K562 (cell line): Measurements from ENCODE around the gene TCL1B. TPM values are rescaled to one million over a fixed set of nuclear protein-coding genes. Genes with fewer than 3 reads are reported as not detected.

ENCODE experiments used
- ATAC-seq: fragments of 200-7000 bp; cut with Tn5 transposase; 3 replicates; pipeline ENCODE4 v1.9.1; 2020; ENCODE audit warnings: moderate library complexity
- BruUV-seq: library from RNA; stranded (reverse); fragments of 400-500 nt; replicated peaks from 2 replicates; lab custom pipeline; 2021; lab: Mats Ljungman, UMichigan
- CTCF ChIA-PET: fragments of 300-600 bp; formaldehyde crosslinking; extraction: SDS; loops from one replicate; lab custom pipeline; 2021; ENCODE audit warnings: low intra/inter-chr PET ratio; lab: Yijun Ruan, JAX
- POLR2A ChIA-PET: fragments of 300-600, 350-650 bp; sonication (Branson Sonifier 250); formaldehyde crosslinking; extraction: SDS; loops from one replicate; lab custom pipeline; 2021; ENCODE audit warnings: antibody characterized with exemption, inconsistent platforms; lab: Yijun Ruan, JAX
- DNase-seq, 4 experiments: peaks; one replicate each; pipeline versions ENCODE4 v3.0.0 to v3.0.0-alpha.2; 2011 to 2018; ENCODE audit warnings: low spot score in 3 of 4, mixed read lengths in 3 of 4; ENCODE audit errors: extremely low read depth in 1 of 4
- FAIRE-seq: peaks from 2 replicates; lab custom pipeline; 2011; peaks lifted over from hg19 to GRCh38; lab: Jason Lieb, UNC
- H2AFZ ChIP-seq: 2 replicates; pipeline ENCODE4 v1.6.0; 2011; ENCODE audit warnings: low read depth, low read length, control low read depth, inconsistent platforms
- H3K27ac ChIP-seq: fragments of 200-600 bp; 3 replicates; pipeline ENCODE4 v1.8.0; 2011; ENCODE audit warnings: low read depth, mild to moderate bottlenecking, control low read depth, inconsistent platforms, low read length, moderate library complexity, mixed read lengths; ENCODE audit errors: extremely low read depth
- H3K27me3 ChIP-seq, 2 experiments: fragments of 300-600 bp in 1 of 2; 2 replicates in 1 of 2; 3 replicates in 1 of 2; pipeline versions ENCODE4 v1.6.0 to v1.8.0; 2011; ENCODE audit warnings: inconsistent platforms in 2 of 2, low read length in 2 of 2, mild to moderate bottlenecking in 1 of 2, mixed read lengths in 1 of 2, moderate library complexity in 1 of 2; ENCODE audit not compliant: control insufficient read depth in 2 of 2, insufficient read depth in 2 of 2
- H3K36me3 ChIP-seq: fragments of 300-600 bp; 3 replicates; pipeline ENCODE4 v1.8.0; 2011; ENCODE audit warnings: mild to moderate bottlenecking, low read length, inconsistent platforms; ENCODE audit not compliant: control insufficient read depth, insufficient read depth
- H3K4me1 ChIP-seq, 2 experiments: fragments of 200-600 bp in 1 of 2; replicated peaks in 1 of 2; 2 replicates in 1 of 2; 3 replicates in 1 of 2; pipeline versions ENCODE4 v1.5.1 to v1.8.0; 2011; ENCODE audit warnings: inconsistent platforms in 2 of 2, low read length in 2 of 2, mild to moderate bottlenecking in 1 of 2, mixed read lengths in 1 of 2, moderate library complexity in 1 of 2; ENCODE audit not compliant: control insufficient read depth in 2 of 2, insufficient read depth in 2 of 2
- H3K4me2 ChIP-seq: 2 replicates; pipeline ENCODE4 v1.6.1; 2011; ENCODE audit warnings: low read length, control low read depth, inconsistent platforms, mixed read lengths; ENCODE audit not compliant: insufficient read depth
- H3K4me3 ChIP-seq: fragments of 200-600 bp; sonication (generic), shearing (Covaris generic); 2 replicates; pipeline ENCODE4 v1.5.1; 2016; ENCODE audit warnings: control low read depth, inconsistent platforms
- H3K79me2 ChIP-seq: fragments of 200-600 bp; 3 replicates; pipeline ENCODE4 v1.8.0; 2011; ENCODE audit warnings: low read length, inconsistent platforms; ENCODE audit not compliant: control insufficient read depth, insufficient read depth
- H3K9ac ChIP-seq, 2 experiments: 2 replicates each; pipeline versions ENCODE4 v1.6.0 to v1.6.1; 2011; ENCODE audit warnings: low read depth in 2 of 2, low read length in 2 of 2, control low read depth in 1 of 2, inconsistent platforms in 1 of 2, mild to moderate bottlenecking in 1 of 2, mixed read lengths in 1 of 2; ENCODE audit not compliant: insufficient read depth in 1 of 2
- H3K9me1 ChIP-seq: one replicate; pipeline ENCODE4 v1.6.0; 2011; ENCODE audit warnings: inconsistent platforms, mild to moderate bottlenecking, low read length, moderate library complexity; ENCODE audit not compliant: control insufficient read depth, insufficient read depth
- H3K9me3 ChIP-seq: replicated peaks from 2 replicates; pipeline ENCODE4 v1.5.1; 2011; ENCODE audit warnings: low read depth, low read length, inconsistent platforms; ENCODE audit not compliant: control insufficient read depth, insufficient read depth
- H4K20me1 ChIP-seq: replicated peaks from 2 replicates; pipeline ENCODE4 v1.6.1; 2011; ENCODE audit warnings: low read length, inconsistent platforms, mixed read lengths; ENCODE audit not compliant: control insufficient read depth, insufficient read depth
- GABPB1 ChIP-seq: sonication (generic); formaldehyde crosslinking; IDR thresholded peaks from 2 replicates; pipeline ENCODE4 v1.8.0; 2022; ENCODE audit warnings: mild to moderate bottlenecking, missing genetic modification reagents
- PATZ1 ChIP-seq: fragments of 250-450 bp; sonication (Bioruptor Pico); IDR thresholded peaks from 2 replicates; pipeline ENCODE4 v1.5.0; 2020; ENCODE audit warnings: mild to moderate bottlenecking, borderline replicate concordance
- PHF21A ChIP-seq: fragments of 450-650 bp; IDR thresholded peaks from 2 replicates; pipeline ENCODE4 v1.6.1; 2017; ENCODE audit warnings: low read depth, borderline replicate concordance
- PPARD ChIP-seq: fragments of 250-450 bp; sonication (Bioruptor Pico); IDR thresholded peaks from 2 replicates; pipeline ENCODE4 v1.8.0; 2022; ENCODE audit warnings: inconsistent platforms, mild to moderate bottlenecking, moderate library complexity
- TCF3 ChIP-seq: sonication (generic); formaldehyde crosslinking; IDR thresholded peaks from 2 replicates; pipeline ENCODE4 v1.4.0; 2020; ENCODE audit warnings: mild to moderate bottlenecking, missing genetic modification reagents
- ZC3H4 ChIP-seq: sonication (generic); formaldehyde crosslinking; IDR thresholded peaks from 2 replicates; pipeline ENCODE4 v1.9.0; 2021; ENCODE audit warnings: missing genetic modification reagents, borderline replicate concordance
- ZFPM2 ChIP-seq: fragments of 250-450 bp; sonication (Bioruptor Pico); IDR thresholded peaks from 2 replicates; pipeline ENCODE4 v1.5.1; 2022; ENCODE audit warnings: mild to moderate bottlenecking
- ZNF217 ChIP-seq: sonication (generic); formaldehyde crosslinking; IDR thresholded peaks from 2 replicates; pipeline ENCODE4 v1.8.0; 2022; ENCODE audit warnings: mild to moderate bottlenecking, missing genetic modification reagents
- ZNF324 ChIP-seq: fragments of 250-450 bp; sonication (Bioruptor Pico); IDR thresholded peaks from 2 replicates; pipeline ENCODE4 v1.4.0; 2020; ENCODE audit warnings: mild to moderate bottlenecking
- WGBS: fragments of 100-300 bp; shearing (Covaris generic); methylation state at CpG from one replicate; pipeline ENCODE4 v1.1.6; 2016; ENCODE audit warnings: low coverage, mixed read lengths; ENCODE audit not compliant: insufficient coverage; ENCODE audit errors: missing lambda C conversion rate; 5-methylcytosine and 5-hydroxymethylcytosine counted together
- in situ Hi-C: fragments of 300-500 bp; cut with MboI; formaldehyde crosslinking; loops from 4 replicates; pipeline ENCODE4 v1.15.0; 2018; ENCODE audit warnings: inconsistent platforms, mixed read lengths
- intact Hi-C: fragments of 100-400 bp; cut with micrococcal nuclease; formaldehyde crosslinking; loops from 2 replicates; pipeline ENCODE4 v1.14.2; 2022
- polyA plus RNA-seq, 8 experiments: library from polyadenylated mRNA; depleted of rRNA in 4 of 8; stranded (reverse) in 5 of 8; unstranded in 3 of 8; fragments of >200 nt; fragmentation: Nextera tagmentation in 2 of 8; fragmentation: Illumina TruSeq in 1 of 8; extraction: Ambion mirVana in 2 of 8; extraction: Trizol in 1 of 8; gene quantifications; 2 replicates each; pipeline versions ENCODE4 v1.2.1 to v1.2.3, GENCODE V29; 2011 to 2014; ENCODE audit warnings: inconsistent platforms in 1 of 8, missing spikeins in 1 of 8
- total RNA-seq, 7 experiments: library from RNA; depleted of rRNA in 6 of 7; stranded (reverse); fragments of >200 nt in 6 of 7; fragmentation: Illumina TruSeq in 2 of 7; extraction: Trizol in 2 of 7; gene quantifications; 2 replicates each; pipeline versions ENCODE4 v1.2.1 to v1.2.3, GENCODE V29; 2011 to 2021; ENCODE audit warnings: low replicate concordance in 1 of 7
- TF ChIP-seq, protein P1 (sequence below): IDR thresholded peaks from 2 replicates; pipeline ENCODE4 v1.6.1; 2014; ENCODE audit warnings: antibody characterized with exemption

TCL1B gene
- total and polyA plus RNA-seq, 9 of the 15 experiments (the other 6 are each of a cell fraction or from before 2014, with no cell fraction given), result not detected

DNA sequence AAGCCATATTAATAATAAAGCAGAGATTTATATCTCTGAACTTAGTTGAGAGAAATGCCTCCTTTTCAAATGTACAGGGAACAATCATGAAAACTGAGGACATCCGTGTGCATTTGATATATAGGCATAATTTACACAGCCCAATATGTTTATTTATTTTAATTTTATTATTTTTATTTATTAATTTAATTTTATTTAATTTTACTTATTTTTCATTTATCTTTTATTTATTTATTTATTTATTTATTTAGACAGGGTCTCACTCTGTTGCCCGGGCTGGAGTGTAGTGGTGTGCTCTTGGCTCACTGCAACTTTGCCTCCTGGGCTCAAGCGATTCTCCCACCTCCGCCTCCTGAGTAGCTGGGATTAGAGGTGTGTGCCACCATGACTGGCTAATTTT lies 19.3 kb downstream of the TCL1B start:
- no peak overlapping the region for H3K9ac ChIP-seq
- no peaks in the 10 kb centered on the region for H3K9me1 ChIP-seq
- no peaks in the 10 kb centered on the region for H3K4me1 ChIP-seq
- in situ Hi-C loops, result no loop called here
- H3K36me3 ChIP-seq, result no peaks in the 10 kb centered on the region
- CTCF ChIA-PET, result no interaction called here
- DNase-seq (no peak), FAIRE-seq (no peak), ATAC-seq (no peak)
- H3K4me3 ChIP-seq, result no peak overlapping the region
- no peak overlapping the region for H2AFZ ChIP-seq
- H3K27ac ChIP-seq, result no peak overlapping the region
- no peaks in the 10 kb centered on the region for H3K79me2 ChIP-seq
- BruUV-seq, result no TSS peak
- TF ChIP-seq ZC3H4 (CRISPR knock-in tag), result no peak
- TF ChIP-seq TCF3 (CRISPR knock-in tag), result no peak
- no peak for TF ChIP-seq ZFPM2 (CRISPR knock-in tag)
- no peak for TF ChIP-seq ZNF324
- no peak for TF ChIP-seq PPARD (CRISPR knock-in tag)
- TF ChIP-seq, protein P1, sequence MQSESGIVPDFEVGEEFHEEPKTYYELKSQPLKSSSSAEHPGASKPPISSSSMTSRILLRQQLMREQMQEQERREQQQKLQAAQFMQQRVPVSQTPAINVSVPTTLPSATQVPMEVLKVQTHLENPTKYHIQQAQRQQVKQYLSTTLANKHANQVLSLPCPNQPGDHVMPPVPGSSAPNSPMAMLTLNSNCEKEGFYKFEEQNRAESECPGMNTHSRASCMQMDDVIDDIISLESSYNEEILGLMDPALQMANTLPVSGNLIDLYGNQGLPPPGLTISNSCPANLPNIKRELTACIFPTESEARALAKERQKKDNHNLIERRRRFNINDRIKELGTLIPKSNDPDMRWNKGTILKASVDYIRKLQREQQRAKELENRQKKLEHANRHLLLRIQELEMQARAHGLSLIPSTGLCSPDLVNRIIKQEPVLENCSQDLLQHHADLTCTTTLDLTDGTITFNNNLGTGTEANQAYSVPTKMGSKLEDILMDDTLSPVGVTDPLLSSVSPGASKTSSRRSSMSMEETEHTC, result no peak
- TF ChIP-seq GABPB1 (CRISPR knock-in tag), result no peak
- TF ChIP-seq PHF21A, result no peak
- no peak for TF ChIP-seq PATZ1 (CRISPR knock-in tag)
- TF ChIP-seq ZNF217 (CRISPR knock-in tag), result no peak
- peaks cover 0 to 11% of the 10 kb centered on the region in 2 experiments; a peak in 3 of 5 replicates for H3K27me3 ChIP-seq
- no peaks in the 10 kb centered on the region for H4K20me1 ChIP-seq
- WGBS, result 0% methylated on average over 4 of the region's 4 CpGs
- no peaks in the 10 kb centered on the region for H3K9me3 ChIP-seq
- intact Hi-C loops, result no loop called here
- H3K4me2 ChIP-seq, result no peak overlapping the region
- POLR2A ChIA-PET, result no interaction called here
